ENCODE data around the gene NUPR1.
"Not testable (repeated sequence)": the region's sequence is repeated elsewhere in the genome, so short reads cannot be mapped to it uniquely, and the experiment has no call there.

NUPR1 gene

DNA sequence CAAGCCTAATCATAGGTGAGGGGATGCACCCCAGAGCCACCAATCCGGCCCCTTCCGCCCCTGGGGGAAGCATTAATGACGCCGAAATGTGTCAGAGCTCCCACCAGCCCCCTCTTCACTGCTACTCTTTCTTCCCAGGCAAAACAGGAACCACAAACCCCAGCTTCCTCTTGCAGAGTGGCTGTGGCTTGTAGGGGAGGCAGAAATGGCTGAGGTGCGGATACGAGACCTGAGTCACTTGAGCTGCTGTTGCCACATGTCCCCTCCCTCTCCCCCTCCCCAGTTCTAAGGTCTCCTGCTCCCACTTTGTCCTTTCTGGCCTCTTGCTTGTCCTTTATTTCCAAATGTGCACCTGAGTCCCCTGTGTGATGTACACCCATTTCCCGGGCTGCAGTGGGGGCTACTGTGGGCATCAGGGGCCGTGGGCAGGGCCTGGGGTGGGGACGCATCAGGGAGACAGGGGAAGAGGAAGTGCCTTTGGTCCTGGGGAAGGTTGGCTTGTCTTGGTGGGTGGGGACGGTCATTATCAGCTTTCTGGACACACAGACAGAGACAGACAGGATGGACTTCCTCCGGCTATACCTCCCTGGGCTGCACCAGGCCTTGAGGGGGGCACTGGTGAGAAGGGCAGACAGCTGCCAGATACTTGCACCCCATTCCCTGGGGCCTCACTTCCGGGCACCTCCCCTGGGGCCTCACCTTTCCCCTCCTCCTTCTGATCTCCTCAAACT lies 44.5 kb downstream of the NUPR1 start, which contains the start of gene APOBR:
TSS of gene APOBR (plus strand) at position 523 of the 731 bp plus-strand sequence. CDS start at position 562, 39 bp downstream.
- no peaks in the 10 kb centered on the region for H3K9me3 ChIP-seq (ENCODE audit: control insufficient read depth, low read length)
- no peak within 1 kb of the TSS for H3K4me3 ChIP-seq (ENCODE audit: low read length)
- H3K36me3 ChIP-seq (ENCODE audit: control insufficient read depth, insufficient read depth, low read length, severe bottlenecking): no peaks in the 10 kb centered on the region
- no peaks in the 10 kb centered on the region for H3K4me1 ChIP-seq (ENCODE audit: control insufficient read depth, insufficient read depth, low read length)
- peaks cover 12% of the 10 kb centered on the region for H3K27me3 ChIP-seq (replicated peaks; ENCODE audit: control insufficient read depth, insufficient read depth, low read length)
- DNase-seq (ENCODE audit: low read depth): no peak
- H3K9ac ChIP-seq (ENCODE audit: low read length): no peak within 1 kb of the TSS

DNA sequence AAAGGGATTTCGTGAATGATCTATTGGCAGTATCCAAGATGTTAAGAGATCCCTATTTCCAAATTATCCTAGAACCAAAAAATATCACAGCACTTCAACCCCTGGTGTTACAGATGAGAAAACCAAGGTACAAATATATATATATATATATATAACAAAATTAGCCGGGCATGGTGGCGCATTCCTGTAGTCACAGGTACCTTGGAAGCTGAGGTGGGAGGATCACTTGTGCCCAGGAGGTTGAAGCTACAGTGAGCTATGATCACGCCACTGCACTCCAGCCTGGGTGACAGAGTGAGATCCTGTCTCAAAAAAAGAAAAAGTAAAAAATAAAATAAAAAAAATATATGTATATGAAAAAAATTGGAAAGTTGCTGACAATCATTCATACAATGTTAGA lies 46.3 kb downstream of the NUPR1 start:
- Histone ChIP-seq H3K4me3 (ENCODE audit: low read length) (peak overlapping the region; percentile 97), H3K36me3 (ENCODE audit: control insufficient read depth, insufficient read depth, low read length, severe bottlenecking) (peaks cover 8% of the 10 kb centered on the region), H3K9me3 (ENCODE audit: control insufficient read depth, low read length) (no peaks in the 10 kb centered on the region), H3K27me3 (replicated peaks; ENCODE audit: control insufficient read depth, insufficient read depth, low read length) (peaks cover 4% of the 10 kb centered on the region), H3K4me1 (ENCODE audit: control insufficient read depth, insufficient read depth, low read length) (no peaks in the 10 kb centered on the region), H3K9ac (ENCODE audit: low read length) (peak overlapping the region; percentile 97)
- no peak for DNase-seq (ENCODE audit: low read depth)

DNA sequence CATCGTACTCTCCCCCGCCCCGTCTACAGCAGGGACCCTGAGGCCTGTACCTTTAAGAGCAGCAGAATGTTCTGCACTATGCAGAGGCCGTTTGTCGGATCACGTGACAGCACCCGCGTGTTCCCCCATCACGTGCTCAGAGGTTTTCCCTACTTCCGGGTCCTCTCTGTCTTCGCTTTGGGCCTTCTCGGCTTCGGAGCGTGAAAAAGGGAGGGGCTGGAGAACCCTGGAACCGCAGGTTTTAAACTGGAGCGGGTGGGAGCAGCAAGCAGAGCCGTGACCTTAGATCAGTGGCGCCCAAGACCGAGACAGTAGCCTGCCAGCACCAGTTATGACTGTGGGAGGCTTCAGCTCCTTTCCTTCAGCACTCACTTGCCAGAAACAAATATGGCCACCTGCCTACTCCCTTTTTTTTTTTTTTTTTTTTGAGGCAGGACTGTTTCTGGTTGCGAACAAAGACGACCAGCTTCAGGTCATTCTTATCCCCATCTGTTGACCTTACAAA lies 46.8 kb downstream of the NUPR1 start, which contains the start of gene CLN3:
TSS of gene CLN3 (minus strand) at position 105 of the 505 bp plus-strand sequence. CDS start 315 bp downstream, outside the sequence.
- Histone ChIP-seq H3K4me1 (ENCODE audit: control insufficient read depth, insufficient read depth, low read length) (no peaks in the 10 kb centered on the region), H3K27me3 (replicated peaks; ENCODE audit: control insufficient read depth, insufficient read depth, low read length) (peaks cover under 1% of the 10 kb centered on the region), H3K4me3 (ENCODE audit: low read length) (peak within 1 kb of the TSS; percentile 97), H3K36me3 (ENCODE audit: control insufficient read depth, insufficient read depth, low read length, severe bottlenecking) (peaks cover 12% of the 10 kb centered on the region), H3K9me3 (ENCODE audit: control insufficient read depth, low read length) (no peaks in the 10 kb centered on the region), H3K9ac (ENCODE audit: low read length) (peak within 1 kb of the TSS; percentile 97)
- peak; percentile 96 for DNase-seq (ENCODE audit: low read depth)

DNA sequence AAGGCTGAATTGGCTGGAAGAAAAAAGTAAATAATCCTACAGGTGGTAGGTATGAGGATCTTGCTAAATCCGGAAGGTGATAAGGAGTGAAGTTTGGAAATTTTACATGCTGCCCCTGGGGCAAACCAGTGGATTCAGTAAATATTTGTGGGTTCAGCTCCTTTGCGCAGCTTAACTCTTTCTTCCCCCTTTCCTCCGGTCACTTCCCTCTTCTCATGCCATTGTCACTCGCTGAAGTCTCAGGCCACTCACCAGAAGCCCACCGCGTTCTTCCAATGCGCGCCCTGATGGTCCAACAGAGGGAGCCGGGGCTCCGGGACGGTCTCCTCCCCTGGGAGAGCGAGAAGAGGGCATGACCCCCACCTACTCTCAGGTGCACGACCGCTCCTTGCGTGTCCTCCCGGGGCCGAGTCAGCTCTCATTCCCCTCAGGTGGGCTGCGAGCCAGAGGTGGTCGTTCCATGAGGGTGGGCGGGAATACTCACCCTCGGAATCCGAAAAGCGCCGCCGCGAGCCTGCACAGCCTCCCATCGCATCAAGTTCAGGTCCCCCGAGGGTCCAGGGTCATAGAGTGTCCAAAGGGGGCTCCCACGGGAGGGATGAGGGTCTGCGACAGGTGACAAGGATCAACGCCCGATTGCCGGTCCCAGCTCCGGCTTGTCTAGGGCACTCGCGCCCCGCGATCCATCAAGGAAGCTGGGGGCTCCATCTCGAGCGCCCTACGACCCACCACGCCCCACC lies 47.4 kb downstream of the NUPR1 start:
- peak; percentile 58 for DNase-seq (ENCODE audit: low read depth)

DNA sequence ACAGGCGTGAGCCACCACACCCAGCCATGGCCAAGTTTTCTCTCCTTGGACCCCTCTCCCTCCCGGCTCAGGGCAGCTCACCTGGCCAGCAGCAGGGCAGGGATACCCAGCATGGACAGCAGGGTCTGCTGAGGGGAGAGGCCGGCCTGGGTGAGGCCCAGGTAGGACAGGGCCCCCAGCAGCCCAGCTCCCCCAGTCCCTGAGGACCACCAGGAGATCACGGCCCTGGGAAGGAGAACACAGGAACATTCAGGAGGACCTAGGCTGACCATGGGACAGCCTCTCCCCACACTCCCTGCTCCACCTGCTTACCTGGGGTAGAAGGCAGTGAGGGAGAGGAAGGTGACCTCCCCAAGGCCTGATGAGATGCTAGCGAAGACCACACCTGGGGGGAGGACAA lies 52.5 kb downstream of the NUPR1 start:
- no peaks in the 10 kb centered on the region for H3K9me3 ChIP-seq (ENCODE audit: control insufficient read depth, low read length)
- no peak overlapping the region for H3K9ac ChIP-seq (ENCODE audit: low read length)
- no peaks in the 10 kb centered on the region for H3K4me1 ChIP-seq (ENCODE audit: control insufficient read depth, insufficient read depth, low read length)
- no peak overlapping the region for H3K4me3 ChIP-seq (ENCODE audit: low read length)
- no peaks in the 10 kb centered on the region for H3K27me3 ChIP-seq (replicated peaks; ENCODE audit: control insufficient read depth, insufficient read depth, low read length)
- no peak for DNase-seq (ENCODE audit: low read depth)
- peaks cover 35% of the 10 kb centered on the region for H3K36me3 ChIP-seq (ENCODE audit: control insufficient read depth, insufficient read depth, low read length, severe bottlenecking)

More for the DNA sequence above, 47.4 kb downstream of the NUPR1 start:
- Histone ChIP-seq H3K9ac (ENCODE audit: low read length) (peak overlapping the region; percentile 97), H3K27me3 (replicated peaks; ENCODE audit: control insufficient read depth, insufficient read depth, low read length) (no peaks in the 10 kb centered on the region), H3K4me3 (ENCODE audit: low read length) (peak overlapping the region; percentile 97), H3K4me1 (ENCODE audit: control insufficient read depth, insufficient read depth, low read length) (no peaks in the 10 kb centered on the region), H3K36me3 (ENCODE audit: control insufficient read depth, insufficient read depth, low read length, severe bottlenecking) (peaks cover 12% of the 10 kb centered on the region), H3K9me3 (ENCODE audit: control insufficient read depth, low read length) (no peaks in the 10 kb centered on the region)

DNA sequence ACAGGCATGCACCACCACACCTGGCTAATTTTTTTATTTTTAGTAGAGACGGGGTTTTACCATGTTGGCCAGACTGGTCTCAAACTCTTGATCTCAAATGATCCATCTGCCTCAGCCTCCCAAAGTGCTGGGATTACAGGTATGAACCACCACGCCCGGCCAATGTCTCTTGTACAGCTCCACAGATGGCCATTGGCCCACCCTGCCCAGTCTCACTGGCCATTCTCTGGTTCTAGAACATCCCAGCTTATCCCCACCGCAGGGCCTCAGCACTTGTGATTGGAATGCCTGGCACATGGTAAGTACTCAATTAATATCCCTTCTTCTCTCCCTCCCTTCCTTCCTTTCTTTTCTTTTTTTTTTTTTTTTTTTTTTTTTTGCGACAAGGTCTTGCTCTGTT lies 55.4 kb downstream of the NUPR1 start:
- H3K36me3 ChIP-seq (ENCODE audit: control insufficient read depth, insufficient read depth, low read length, severe bottlenecking): peaks cover 36% of the 10 kb centered on the region
- H3K9me3 ChIP-seq (ENCODE audit: control insufficient read depth, low read length); DNase-seq (ENCODE audit: low read depth); H3K9ac ChIP-seq (ENCODE audit: low read length); H3K27me3 ChIP-seq (replicated peaks; ENCODE audit: control insufficient read depth, insufficient read depth, low read length); H3K4me1 ChIP-seq (ENCODE audit: control insufficient read depth, insufficient read depth, low read length); H3K4me3 ChIP-seq (ENCODE audit: low read length): not testable (repeated sequence)

All from adipocyte (in vitro differentiated cells).